ENCODE measurements around the gene FAM20C.

Gene FAM20C

DNA sequence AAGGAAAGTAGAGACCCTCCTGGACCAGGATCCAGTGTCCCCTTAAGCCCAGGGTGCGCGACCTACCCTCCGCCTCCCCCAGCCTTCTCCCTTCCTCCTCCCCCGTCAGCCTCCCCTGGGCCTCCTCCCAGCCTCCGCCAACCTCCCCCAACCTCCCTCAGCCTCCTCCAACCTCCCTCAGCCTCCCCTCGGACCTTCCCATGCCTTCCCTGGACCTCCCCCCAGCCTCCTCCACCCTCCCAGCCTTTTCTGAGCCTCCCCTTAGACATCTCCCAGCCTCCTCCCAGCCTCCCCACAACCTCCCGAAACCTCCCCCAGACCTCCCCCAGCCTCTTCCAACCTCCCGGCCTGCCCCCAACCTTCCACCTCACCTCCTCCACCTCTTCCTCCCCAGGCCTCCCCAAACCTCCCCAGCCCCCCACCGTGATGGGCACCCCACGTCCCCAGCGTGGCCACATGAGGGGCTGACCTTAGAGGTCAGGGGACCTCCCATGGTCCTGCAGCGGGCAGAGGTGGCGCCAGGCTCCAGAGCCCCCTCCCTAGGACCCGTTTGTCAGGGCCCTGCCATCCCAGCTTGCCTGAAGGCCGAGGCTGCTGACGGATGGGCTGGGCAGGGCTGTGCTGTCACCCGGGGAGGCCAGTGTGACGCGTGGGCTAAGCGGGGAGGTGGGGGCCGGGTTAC is 18.8 kb downstream of the FAM20C start:
- no peak for DNase-seq

- DNase-seq = no peak
Observed at GRCh38 chr7:211715-212058, 19.3 kb downstream of the FAM20C start.

GRCh38 chr7:212754-213153 is 20.4 kb downstream of the FAM20C start:
- no peak for DNase-seq

DNA sequence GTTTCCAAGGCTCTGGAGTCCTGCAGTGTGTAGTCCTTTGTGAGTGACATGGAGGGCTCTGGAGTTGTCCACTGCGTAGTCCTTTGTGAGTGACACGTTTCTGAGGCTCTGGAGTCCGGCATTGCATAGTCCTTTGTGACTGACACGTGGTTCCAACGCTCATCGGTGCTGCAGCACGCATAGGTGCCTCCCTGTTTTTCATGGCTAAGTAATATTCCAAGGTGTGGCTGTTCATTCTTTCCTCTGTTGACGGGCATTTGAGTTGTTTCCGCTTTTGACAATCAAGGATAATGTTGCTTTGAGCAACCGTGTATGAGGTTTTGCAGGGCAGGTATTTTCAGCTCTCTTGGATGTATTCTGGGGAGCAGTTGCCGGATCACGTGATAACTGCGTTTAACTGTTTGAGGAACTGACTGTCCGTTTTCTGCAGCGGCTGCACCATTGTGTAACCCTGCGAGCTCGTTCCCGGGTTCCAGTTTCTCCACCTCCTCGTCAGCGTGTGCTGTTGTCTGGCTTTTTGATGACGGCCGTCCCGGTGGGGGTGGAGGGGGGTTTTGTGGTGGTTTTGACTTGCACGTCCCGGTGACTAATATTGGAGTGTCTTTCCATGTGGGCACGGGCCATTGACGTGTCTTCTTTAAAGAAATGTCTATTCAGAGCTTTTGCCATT is 21.1 kb downstream of the FAM20C start:
- DNase-seq = no peak

GRCh38 chr7:214410-215212 is 22.2 kb downstream of the FAM20C start:
- no peak for DNase-seq

DNA sequence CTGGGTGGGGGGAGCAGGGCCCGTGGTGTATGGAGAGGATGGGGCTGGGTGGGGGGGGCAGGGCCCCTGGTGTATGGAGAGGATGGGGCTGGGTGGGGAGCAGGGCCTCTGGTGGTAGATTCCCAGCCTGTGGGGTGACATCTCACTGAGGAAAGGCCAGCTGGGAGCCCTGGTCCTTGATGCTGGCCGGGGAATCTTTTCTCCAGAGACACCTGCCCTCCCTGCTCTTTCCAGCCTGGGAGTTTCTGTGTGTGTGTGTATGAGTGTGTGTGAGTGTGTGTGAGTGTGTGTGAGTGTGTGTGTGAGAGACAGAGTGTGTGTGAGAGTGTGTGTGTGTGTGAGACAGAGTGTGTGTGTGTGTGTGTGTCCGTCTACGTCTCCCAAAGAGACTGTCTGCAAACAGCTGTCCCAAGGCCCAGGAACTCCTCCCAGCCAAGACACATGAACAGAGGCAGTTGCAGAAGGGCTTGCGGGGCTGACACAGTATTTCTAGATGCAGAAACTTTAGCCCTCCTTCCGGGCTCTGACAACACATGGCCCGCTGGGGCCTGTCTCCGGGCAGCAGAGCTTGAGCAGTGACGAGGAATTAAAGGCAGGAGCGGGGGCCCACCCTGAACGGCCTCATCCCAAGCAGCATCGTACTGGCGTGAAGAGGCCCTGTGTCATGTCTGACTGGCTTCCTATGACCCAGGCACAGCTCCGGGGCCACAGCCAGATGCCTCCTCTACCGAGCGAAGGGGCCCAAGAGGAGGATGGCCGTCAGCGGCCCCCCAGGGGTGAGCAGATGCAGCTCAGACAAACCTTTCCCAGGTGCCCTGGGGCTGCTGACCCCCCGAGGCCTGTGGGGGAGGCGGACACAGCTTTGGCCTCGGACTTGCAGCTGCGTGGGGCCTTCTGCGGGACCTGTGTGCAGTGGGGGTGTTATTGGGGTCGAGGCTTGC is 24.3 kb downstream of the FAM20C start:
- no peak for DNase-seq

DNA sequence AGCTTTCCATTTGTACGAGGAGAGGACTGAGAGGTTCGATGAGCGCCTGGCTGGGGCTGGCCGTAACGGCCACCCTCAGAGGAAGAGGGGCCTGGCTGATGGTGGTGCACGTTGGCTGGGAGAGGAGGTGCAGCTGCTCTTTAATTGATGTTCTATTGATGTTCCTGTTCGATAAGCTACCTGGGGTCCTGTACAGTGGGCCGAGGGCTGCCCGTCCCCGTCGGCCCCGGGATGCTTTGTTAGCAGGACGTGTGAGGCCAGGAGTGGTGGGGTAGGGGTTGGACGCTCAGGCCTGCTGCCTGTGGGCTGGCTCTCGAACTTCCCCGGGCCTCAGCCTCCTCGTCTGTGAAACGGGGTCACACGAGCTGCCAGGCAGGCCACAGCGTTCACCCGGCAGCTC is 25.4 kb downstream of the FAM20C start:
- no peak for DNase-seq

DNA sequence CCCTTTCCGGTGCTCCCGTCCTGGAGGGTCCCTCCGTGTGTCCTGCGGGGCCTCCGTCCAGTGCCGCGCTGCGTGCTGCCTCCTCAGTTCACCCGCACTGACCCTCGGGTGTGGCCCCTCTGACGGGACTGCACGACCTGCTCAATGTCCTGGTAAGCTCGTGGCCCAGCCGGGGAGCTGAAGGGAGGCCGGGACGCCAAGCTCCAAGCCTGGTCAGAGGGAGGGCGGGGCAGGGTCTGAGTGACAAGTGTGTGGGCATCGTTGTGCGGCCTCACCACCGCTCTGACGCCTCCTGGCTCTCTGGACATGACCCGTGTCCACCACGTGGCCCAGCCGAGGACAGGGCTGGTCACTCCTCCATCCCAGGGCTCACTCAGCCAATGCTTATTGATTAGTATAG is 25.9 kb downstream of the FAM20C start:
- DNase-seq = no peak

- DNase-seq = no peak
Observed at GRCh38 chr7:218896-219580, 26.7 kb downstream of the FAM20C start.

GRCh38 chr7:219581-220150 is 27.3 kb downstream of the FAM20C start:
- DNase-seq = peak; percentile 76

DNA sequence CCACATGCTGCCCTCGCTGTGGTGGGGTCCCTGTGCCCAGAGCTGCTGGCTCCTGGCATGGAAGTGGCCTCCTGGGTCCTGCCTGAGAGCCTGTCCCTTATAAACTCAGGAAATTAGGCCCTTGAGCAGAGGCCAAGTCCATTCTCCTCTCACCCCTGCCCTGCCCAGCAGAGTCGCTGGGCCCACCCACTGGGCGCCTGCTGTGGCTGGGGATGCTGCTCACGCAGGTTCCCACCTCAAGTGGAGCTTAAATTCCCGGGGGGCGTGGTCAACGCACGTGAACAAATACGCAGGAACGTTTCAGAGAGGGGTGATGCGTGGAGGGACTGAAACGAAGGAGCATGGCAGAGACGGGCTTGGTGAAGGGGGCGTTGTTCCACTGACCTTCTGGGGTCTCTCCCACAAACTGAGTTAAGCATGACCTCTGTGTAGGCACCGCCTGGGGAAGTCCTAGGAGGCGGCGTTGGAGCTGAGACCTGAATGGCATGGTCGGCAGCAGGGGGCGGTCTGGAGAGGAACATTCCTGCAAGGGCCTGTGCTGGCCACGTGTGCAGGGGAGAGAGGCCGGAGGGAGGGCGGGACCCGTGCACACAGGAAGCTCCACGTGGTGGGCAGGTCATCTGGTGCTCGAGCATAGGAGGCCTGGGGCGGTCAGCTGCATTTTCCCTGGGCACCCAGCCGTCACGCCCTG is 27.9 kb downstream of the FAM20C start:
- no peak for DNase-seq

- no peak for DNase-seq
Observed at GRCh38 chr7:221978-222715, 29.8 kb downstream of the FAM20C start.

GRCh38 chr7:222716-223041 is 30.3 kb downstream of the FAM20C start:
- DNase-seq = no peak

- no peak for DNase-seq
Observed at GRCh38 chr7:223118-223800, 30.9 kb downstream of the FAM20C start.

DNA sequence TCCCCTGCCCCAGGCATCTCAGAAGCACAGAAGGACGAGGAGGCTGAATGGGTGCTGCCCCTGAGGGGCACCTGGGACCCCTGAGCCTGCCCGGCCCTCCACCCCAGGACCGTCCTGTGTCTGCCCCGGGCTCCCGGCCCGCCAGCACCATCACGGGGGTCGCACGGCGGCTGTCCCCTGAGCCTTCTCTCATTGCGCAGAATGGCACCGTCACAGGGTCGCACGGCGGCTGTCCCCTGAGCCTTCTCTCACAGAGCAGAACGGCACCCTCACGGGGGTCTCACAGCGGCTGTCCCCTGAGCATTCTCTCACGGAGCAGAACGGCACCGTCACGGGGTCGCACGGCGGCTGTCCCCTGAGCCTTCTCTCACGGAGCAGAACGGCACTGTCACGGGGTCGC is 31.5 kb downstream of the FAM20C start:
- DNase-seq = no peak

GRCh38 chr7:226281-226895 is 34.0 kb downstream of the FAM20C start:
- no peak for DNase-seq

DNA sequence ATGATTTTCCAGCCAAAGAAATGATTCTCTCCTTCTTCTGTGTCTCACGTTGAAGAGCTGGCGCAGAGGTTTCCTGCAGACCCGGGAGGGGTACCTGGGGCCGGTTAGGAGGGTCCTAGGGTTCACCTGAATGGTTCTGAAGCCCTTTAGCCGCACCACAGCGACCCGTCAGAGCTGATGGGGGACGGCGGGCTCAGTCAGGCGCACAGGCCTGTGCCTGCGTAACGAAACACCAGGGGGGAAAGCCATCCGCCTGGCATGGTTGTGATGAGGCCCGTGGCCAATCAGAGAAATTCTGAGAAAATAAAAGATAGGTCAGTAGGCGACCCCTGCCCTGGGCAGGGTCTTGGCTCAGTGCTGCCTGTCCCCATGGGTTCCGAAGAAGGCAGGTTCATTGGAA is 35.6 kb downstream of the FAM20C start:
- DNase-seq = no peak

GRCh38 chr7:228610-229009 is 36.2 kb downstream of the FAM20C start:
- no peak for DNase-seq

DNA sequence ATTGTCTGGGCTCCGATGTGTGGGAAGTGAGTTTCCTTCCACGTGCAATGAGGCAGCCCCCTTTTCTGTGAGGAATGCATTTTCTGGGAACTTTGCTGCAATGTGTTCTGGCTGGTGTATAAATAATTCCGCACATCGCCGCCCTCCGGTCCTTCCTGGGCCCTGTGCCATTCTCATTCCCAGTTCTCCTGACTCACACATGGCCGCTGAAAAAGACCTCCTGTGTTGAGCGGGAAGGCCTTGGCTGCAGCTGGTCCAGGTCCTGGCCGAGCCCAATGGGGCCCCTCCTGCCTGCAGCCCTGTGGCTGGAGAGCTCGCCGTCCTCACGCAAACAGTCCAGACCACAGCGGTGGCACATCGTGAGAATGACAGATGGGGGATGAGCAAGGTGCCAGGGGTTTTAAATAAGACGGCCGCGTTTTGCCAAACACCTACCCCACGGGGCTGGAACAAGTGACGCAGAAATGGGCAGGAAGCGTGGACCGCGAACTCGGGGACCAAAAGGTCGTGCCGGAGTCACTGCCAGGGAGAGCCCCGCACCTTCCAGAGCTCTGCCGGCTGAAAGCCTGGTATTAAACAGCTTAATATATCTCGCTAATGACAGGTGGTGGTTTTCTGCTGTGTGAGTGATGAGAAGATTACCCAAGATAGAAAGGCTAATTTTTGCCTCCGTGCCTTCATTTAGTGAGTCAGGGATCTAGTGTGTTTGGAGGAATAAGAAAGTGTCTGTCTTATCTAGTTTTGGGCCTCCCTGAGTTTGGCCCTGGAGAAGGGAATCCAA is 37.0 kb downstream of the FAM20C start:
- no peak for DNase-seq

All from midbrain (tissue), 1 donor.